ENCODE data around the gene CD164.
A peak's percentile ranks its signal among the peaks of the same experiment; 100 is the strongest.
"Not testable (repeated sequence)": the region's sequence is repeated elsewhere in the genome, so short reads cannot be mapped to it uniquely, and the experiment has no call there.

Gene CD164

DNA sequence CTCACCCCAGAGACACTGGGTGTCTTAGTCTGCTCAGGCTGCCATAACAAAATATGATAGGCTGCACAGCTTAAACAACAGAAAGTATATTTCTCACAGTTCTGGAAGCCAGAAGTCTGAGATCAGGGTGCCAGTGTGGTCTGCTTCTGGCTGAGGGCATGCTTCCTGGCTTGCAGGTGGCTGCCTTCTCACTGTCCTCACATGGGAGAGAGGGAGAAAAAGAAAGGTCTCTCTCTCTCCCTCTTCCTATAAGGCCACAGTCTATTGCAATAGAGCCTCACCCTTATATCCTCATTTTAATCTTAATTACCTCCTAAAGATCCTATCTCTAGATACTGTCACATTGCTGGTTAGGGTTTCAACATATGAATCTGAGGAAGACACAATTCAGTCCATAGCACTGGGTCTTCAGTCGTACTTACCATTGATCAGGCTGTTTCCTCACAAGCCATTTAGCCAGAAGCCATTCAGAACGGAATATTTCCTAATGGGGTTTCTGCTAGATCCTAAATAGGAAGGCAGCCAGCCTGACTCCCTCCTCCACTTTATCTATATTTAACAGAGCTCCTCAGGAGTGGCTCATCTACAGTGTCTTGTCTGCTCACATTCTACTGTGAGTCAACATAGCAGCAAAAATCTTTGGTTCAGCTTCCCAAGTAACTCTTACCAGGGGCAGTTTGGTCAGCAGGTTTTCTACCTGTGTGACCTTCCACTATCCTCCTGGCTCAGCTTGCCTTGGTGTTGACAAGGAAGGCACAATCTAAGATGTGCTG, 42.2 kb downstream of the CD164 start:
- H3K4me3 ChIP-seq (ENCODE audit: low read depth, low read length) = no peak overlapping the region
- no peak for DNase-seq (ENCODE audit: low read depth)
- TF ChIP-seq, protein P1, sequence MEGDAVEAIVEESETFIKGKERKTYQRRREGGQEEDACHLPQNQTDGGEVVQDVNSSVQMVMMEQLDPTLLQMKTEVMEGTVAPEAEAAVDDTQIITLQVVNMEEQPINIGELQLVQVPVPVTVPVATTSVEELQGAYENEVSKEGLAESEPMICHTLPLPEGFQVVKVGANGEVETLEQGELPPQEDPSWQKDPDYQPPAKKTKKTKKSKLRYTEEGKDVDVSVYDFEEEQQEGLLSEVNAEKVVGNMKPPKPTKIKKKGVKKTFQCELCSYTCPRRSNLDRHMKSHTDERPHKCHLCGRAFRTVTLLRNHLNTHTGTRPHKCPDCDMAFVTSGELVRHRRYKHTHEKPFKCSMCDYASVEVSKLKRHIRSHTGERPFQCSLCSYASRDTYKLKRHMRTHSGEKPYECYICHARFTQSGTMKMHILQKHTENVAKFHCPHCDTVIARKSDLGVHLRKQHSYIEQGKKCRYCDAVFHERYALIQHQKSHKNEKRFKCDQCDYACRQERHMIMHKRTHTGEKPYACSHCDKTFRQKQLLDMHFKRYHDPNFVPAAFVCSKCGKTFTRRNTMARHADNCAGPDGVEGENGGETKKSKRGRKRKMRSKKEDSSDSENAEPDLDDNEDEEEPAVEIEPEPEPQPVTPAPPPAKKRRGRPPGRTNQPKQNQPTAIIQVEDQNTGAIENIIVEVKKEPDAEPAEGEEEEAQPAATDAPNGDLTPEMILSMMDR (IDR thresholded peaks at IDR 0.05; ENCODE audit: control insufficient read depth, extremely low read depth, insufficient read depth) = no peak

DNA sequence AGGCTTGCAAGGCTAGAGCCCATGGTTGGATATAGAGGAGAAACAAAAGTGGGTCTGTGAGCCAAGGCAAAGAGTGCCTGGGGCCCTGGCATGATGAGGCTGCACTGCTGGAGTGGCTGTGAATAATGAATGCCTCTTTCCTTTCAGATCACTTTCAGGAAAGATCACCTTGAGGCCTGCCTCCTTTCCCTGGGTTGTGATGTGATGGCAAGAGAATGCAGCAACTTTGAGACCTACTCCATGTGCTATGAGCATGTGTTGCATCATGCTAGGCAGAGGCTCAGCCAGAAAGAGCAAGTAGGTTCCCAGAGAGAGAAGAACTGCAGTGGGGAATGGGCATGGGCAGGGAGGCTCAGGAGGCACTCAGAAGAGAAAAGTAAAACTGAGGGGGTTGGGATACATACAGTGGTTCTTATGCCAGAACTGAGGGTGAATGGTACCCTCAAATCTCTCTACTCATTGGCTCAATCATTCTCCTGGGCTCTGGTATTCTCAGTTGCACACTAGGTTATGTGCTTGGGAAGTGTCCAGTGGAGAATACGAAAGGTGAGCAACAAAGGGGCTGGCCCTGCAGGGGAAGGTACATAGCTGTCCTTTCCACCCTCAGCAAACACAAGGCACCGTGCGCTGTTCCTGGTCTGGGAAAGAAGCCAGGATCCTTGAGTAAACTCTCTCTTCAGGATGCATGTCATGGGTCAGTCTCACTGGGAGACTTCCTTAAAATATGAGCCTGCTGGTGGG, 45.9 kb downstream of the CD164 start:
- DNase-seq (ENCODE audit: low read depth) = peak; percentile 99
- TF ChIP-seq, protein P1 (IDR thresholded peaks at IDR 0.05; ENCODE audit: control insufficient read depth, extremely low read depth, insufficient read depth) = no peak
- H3K4me3 ChIP-seq (ENCODE audit: low read depth, low read length) = no peak overlapping the region

GRCh38 chr6:109333870-109334269, 48.4 kb downstream of the CD164 start:
- not testable (repeated sequence) for DNase-seq (ENCODE audit: low read depth); H3K4me3 ChIP-seq (ENCODE audit: low read depth, low read length)

DNA sequence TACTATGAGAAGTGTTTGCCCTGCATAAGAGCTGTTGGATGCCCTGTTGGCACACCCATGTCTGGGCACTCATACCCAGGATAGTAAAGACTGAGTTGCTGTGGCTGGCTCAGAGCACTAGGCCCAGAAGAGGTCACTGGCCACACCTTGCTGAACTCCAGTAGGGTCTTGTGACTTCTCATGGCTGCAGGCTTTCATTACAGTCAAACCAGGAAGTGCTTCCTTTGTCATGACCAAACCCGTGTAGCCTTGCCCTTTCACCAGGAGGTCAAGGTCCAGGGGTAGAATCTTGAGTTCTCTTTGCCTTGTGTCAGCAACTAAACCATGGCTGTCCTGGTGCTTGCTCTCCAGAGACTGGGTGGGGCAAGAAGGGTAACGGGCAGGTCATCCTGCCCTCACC, 49.5 kb downstream of the CD164 start:
- TF ChIP-seq, protein P1 (IDR thresholded peaks at IDR 0.05; ENCODE audit: control insufficient read depth, extremely low read depth, insufficient read depth) = no peak
- DNase-seq (ENCODE audit: low read depth) = no peak
- H3K4me3 ChIP-seq (ENCODE audit: low read depth, low read length) = no peak overlapping the region

DNA sequence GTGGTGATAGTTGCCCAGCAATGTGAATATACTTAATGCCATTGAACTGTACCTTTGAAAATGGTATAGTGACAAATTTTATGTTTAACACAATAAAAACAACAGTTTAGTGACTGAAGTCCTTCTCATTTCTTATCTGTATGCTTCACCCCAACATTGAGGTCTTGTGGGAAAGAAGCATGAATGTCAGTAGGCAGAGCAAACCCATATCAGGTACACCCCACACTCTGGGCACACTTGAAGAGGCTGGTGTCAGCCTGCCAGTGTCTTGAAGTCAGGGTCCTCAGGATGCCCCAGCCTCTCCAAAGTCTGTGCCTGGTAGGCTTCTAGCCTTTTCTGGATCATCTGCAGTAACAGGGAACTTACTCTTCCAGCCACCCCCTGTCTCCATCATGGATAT, 51.2 kb downstream of the CD164 start:
- no peak overlapping the region for H3K4me3 ChIP-seq (ENCODE audit: low read depth, low read length)
- TF ChIP-seq, protein P1 (IDR thresholded peaks at IDR 0.05; ENCODE audit: control insufficient read depth, extremely low read depth, insufficient read depth) = no peak
- DNase-seq (ENCODE audit: low read depth) = no peak

GRCh38 chr6:109330263-109330662, 52.0 kb downstream of the CD164 start:
- TF ChIP-seq, protein P1 (IDR thresholded peaks at IDR 0.05; ENCODE audit: control insufficient read depth, extremely low read depth, insufficient read depth) = no peak
- DNase-seq (ENCODE audit: low read depth) = no peak
- H3K4me3 ChIP-seq (ENCODE audit: low read depth, low read length) = no peak overlapping the region

- TF ChIP-seq, protein P1 (IDR thresholded peaks at IDR 0.05; ENCODE audit: control insufficient read depth, extremely low read depth, insufficient read depth) = no peak
- H3K4me3 ChIP-seq (ENCODE audit: low read depth, low read length) = no peak overlapping the region
- no peak for DNase-seq (ENCODE audit: low read depth)
These were observed 53.6 kb downstream of the CD164 start for GRCh38 chr6:109328629-109329028.
